GM23338 (cell line): ENCODE results near the gene ALKBH4. TPM values are rescaled to one million over a fixed set of nuclear protein-coding genes. Genes with fewer than 3 reads are reported as not detected.

Experiments used
- ATAC-seq: fragments of 200-7000 bp; cut with Tn5 transposase; 3 replicates; pipeline ENCODE4 v1.9.1; 2020
- DNase-seq: peaks from one replicate; pipeline ENCODE4 v3.0.0-alpha.2; 2015; ENCODE audit warnings: low spot score
- H2AFZ ChIP-seq: fragments of 200-600 bp; sonication (generic); 2 replicates; pipeline ENCODE4 v1.8.0; 2016; ENCODE audit warnings: antibody characterized with exemption, mild to moderate bottlenecking, moderate library complexity
- H3F3A ChIP-seq: fragments of 200-600 bp; sonication (generic); replicated peaks from 2 replicates; pipeline ENCODE4 v1.8.0; 2017; ENCODE audit warnings: antibody characterized with exemption, mixed run types, low read depth
- H3K27ac ChIP-seq: fragments of 200-600 bp; sonication (generic); 2 replicates; pipeline ENCODE4 v1.6.1; 2016; ENCODE audit warnings: low read depth
- H3K27me3 ChIP-seq: fragments of 200-600 bp; sonication (generic); 2 replicates; pipeline ENCODE4 v1.8.0; 2016; ENCODE audit warnings: mild to moderate bottlenecking, mixed run types, moderate library complexity; ENCODE audit not compliant: insufficient read depth
- H3K36me3 ChIP-seq: fragments of 200-600 bp; sonication (generic); 2 replicates; pipeline ENCODE4 v1.8.0; 2016; ENCODE audit warnings: mild to moderate bottlenecking; ENCODE audit not compliant: insufficient read depth
- H3K4me1 ChIP-seq: fragments of 200-600 bp; sonication (generic); 2 replicates; pipeline ENCODE4 v1.8.0; 2016; ENCODE audit warnings: mild to moderate bottlenecking, moderate library complexity; ENCODE audit not compliant: insufficient read depth
- H3K4me2 ChIP-seq: fragments of 200-600 bp; sonication (generic); 2 replicates; pipeline ENCODE4 v1.7.1; 2017; ENCODE audit warnings: mixed run types
- H3K4me3 ChIP-seq: fragments of 200-600 bp; sonication (generic); 2 replicates; pipeline ENCODE4 v1.6.1; 2016; ENCODE audit warnings: mixed run types
- H3K79me2 ChIP-seq: fragments of 200-600 bp; sonication (generic); replicated peaks from 2 replicates; pipeline ENCODE4 v1.8.0; 2017; ENCODE audit warnings: mild to moderate bottlenecking; ENCODE audit not compliant: insufficient read depth
- H3K9me2 ChIP-seq: fragments of 200-600 bp; sonication (generic); 2 replicates; pipeline ENCODE4 v1.8.0; 2017; ENCODE audit not compliant: insufficient read depth
- H4K20me1 ChIP-seq: fragments of 200-600 bp; sonication (generic); replicated peaks from 2 replicates; pipeline ENCODE4 v1.8.0; 2017; ENCODE audit warnings: mild to moderate bottlenecking; ENCODE audit not compliant: insufficient read depth
- H3K27ac Mint-ChIP-seq: 2 replicates; pipeline ENCODE4 v1.8.0; 2020; ENCODE audit warnings: inconsistent platforms, mild to moderate bottlenecking, moderate library complexity, mixed read lengths
- H3K27me3 Mint-ChIP-seq: 3 replicates; pipeline ENCODE4 v1.8.0; 2022; ENCODE audit warnings: low read depth, mild to moderate bottlenecking, moderate library complexity, mixed read lengths, inconsistent platforms; ENCODE audit not compliant: insufficient read depth, poor library complexity
- H3K36me3 Mint-ChIP-seq: 3 replicates; pipeline ENCODE4 v1.8.0; 2021; ENCODE audit warnings: low read depth, mild to moderate bottlenecking, inconsistent platforms, moderate library complexity, mixed read lengths
- H3K4me1 Mint-ChIP-seq: 3 replicates; pipeline ENCODE4 v1.8.0; 2020; ENCODE audit warnings: mild to moderate bottlenecking, inconsistent platforms, mixed read lengths
- H3K4me3 Mint-ChIP-seq: 3 replicates; pipeline ENCODE4 v1.8.0; 2021; ENCODE audit warnings: moderate library complexity, mild to moderate bottlenecking, inconsistent platforms, mixed read lengths
- H3K9me3 Mint-ChIP-seq: 3 replicates; pipeline ENCODE4 v1.8.0; 2020; ENCODE audit warnings: moderate library complexity, mild to moderate bottlenecking, inconsistent platforms, mixed read lengths
- CREB1 ChIP-seq: fragments of 250-450 bp; sonication (Bioruptor Pico); IDR thresholded peaks from 2 replicates; pipeline ENCODE4 v1.5.0; 2020; ENCODE audit warnings: low read depth, mild to moderate bottlenecking, moderate library complexity
- EZH2 ChIP-seq: fragments of 200-600 bp; sonication (generic); IDR thresholded peaks from one replicate; pipeline ENCODE4 v1.8.0; 2017; ENCODE audit warnings: antibody characterized with exemption, mild to moderate bottlenecking, low read depth; ENCODE audit not compliant: unreplicated experiment
- EZH2phosphoT487 ChIP-seq: fragments of 200-600 bp; sonication (generic); IDR thresholded peaks from one replicate; pipeline ENCODE4 v1.8.1; 2018; ENCODE audit warnings: antibody characterized with exemption; ENCODE audit not compliant: unreplicated experiment
- JUNB ChIP-seq: IDR thresholded peaks from one replicate; pipeline ENCODE4 v1.6.1; 2016; ENCODE audit warnings: antibody characterized with exemption; ENCODE audit not compliant: unreplicated experiment
- NANOG ChIP-seq: IDR thresholded peaks from 2 replicates; pipeline ENCODE4 v1.6.1; 2016; ENCODE audit warnings: antibody characterized with exemption, borderline replicate concordance
- POLR2AphosphoS5 ChIP-seq: IDR thresholded peaks from 2 replicates; pipeline ENCODE4 v1.6.1; 2016; ENCODE audit warnings: antibody characterized with exemption, low read depth
- STAT1 ChIP-seq: IDR thresholded peaks from one replicate; pipeline ENCODE4 v1.6.1; 2016; ENCODE audit warnings: antibody characterized with exemption; ENCODE audit not compliant: unreplicated experiment
- ZNF114 ChIP-seq: fragments of 250-450 bp; sonication (Bioruptor Pico); IDR thresholded peaks from 2 replicates; pipeline ENCODE4 v1.5.0; 2020; ENCODE audit warnings: mild to moderate bottlenecking, moderate library complexity
- ZNF331 ChIP-seq: fragments of 250-450 bp; sonication (Bioruptor Pico); IDR thresholded peaks from 2 replicates; pipeline ENCODE4 v1.5.0; 2020; ENCODE audit warnings: low read depth, mild to moderate bottlenecking, moderate library complexity
- polyA plus RNA-seq: library from polyadenylated mRNA; unstranded; fragments of >200 nt; fragmentation: Nextera tagmentation; extraction: Ambion mirVana; gene quantifications from 2 replicates; pipeline ENCODE4 v1.2.1, GENCODE V29; 2016
- total RNA-seq: library from RNA; depleted of rRNA; stranded (reverse); fragments of >200 nt; shearing (Covaris generic); gene quantifications from 2 replicates; pipeline ENCODE4 v1.2.3, GENCODE V29; 2014
- TF ChIP-seq, protein P1 (sequence below): IDR thresholded peaks from one replicate; pipeline ENCODE4 v1.6.1; 2018; ENCODE audit warnings: antibody characterized with exemption; ENCODE audit not compliant: unreplicated experiment
- TF ChIP-seq, protein P2 (sequence below), 2 experiments: fragments of 200-600 bp in 1 of 2; sonication (generic) in 1 of 2; conservative IDR thresholded peaks; 2 replicates each; pipeline versions ENCODE4 v1.5.1 to v1.6.1; 2016 to 2017; ENCODE audit warnings: antibody characterized with exemption in 2 of 2, low read depth in 2 of 2, mild to moderate bottlenecking in 2 of 2, moderate library complexity in 1 of 2
- TF ChIP-seq, protein P3 (sequence below): IDR thresholded peaks from 2 replicates; pipeline ENCODE4 v1.6.1; 2016; ENCODE audit warnings: antibody characterized with exemption
- TF ChIP-seq, protein P4 (sequence below): fragments of 250-450 bp; sonication (Bioruptor Pico); IDR thresholded peaks from 2 replicates; pipeline ENCODE4 v1.5.0; 2020; ENCODE audit warnings: mild to moderate bottlenecking, moderate library complexity

The ALKBH4 gene
- total and polyA plus RNA-seq, 2 experiments from 2014 or later, result 17.7 to 45.0 TPM

DNA sequence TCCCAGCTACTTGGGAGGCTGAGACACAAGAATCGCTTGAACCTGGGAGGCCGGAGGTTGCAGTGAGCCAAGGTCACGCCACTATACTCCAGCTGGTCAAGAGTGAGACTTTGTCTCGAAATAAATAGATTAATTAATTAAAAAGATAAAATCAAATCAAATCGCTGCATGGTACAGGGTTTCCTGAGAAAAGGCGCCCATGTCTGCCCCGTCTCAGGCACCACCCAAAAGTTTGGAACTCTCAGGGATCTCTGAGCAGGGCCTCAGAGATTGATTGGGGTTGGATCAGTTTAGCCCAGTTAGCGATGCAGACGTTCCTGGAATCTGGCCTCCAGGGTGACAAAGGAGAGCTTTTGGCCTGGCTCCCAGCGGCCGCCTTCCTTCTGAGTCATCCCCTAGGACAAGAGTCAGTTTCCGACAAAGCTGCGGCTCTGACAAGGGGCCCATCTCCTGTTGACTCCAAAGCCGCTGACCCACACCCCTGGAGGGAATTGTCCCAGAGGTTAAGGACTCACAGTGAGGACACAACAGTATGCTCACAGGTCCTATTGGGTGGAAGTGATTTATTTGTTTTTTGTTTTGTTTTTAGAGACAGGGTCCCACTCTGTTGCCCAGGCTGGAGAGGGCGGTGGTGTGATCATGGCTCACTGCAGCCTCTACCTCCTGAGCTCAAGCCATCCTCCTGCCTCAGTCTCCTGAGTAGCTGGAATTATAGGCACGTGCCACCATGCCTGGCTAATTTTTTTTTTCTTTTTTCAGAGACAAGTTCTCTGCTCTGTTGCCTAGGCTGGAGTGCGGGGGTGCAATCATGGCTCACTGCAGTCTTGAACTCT is 24.5 kb downstream of the ALKBH4 start:
- Histone ChIP-seq H3K36me3 (no peaks in the 10 kb centered on the region), H3K27ac (peak overlapping the region; percentile 73), H2AFZ (no peak overlapping the region), H3F3A (peaks cover 4% of the 10 kb centered on the region; the same call in 1 of the 2 replicates), H3K9me2 (no peaks in the 10 kb centered on the region), H3K4me1 (peaks cover 15% of the 10 kb centered on the region), H3K4me3 (no peak overlapping the region), H3K79me2 (no peaks in the 10 kb centered on the region), H3K27me3 (no peaks in the 10 kb centered on the region), H3K4me2 (no peak overlapping the region), H4K20me1 (no peaks in the 10 kb centered on the region; the same call in 1 of the 2 replicates)
- Mint-ChIP-seq H3K9me3 (no peaks in the 10 kb centered on the region), H3K27me3 (peaks cover 7% of the 10 kb centered on the region), H3K4me1 (peaks cover 10% of the 10 kb centered on the region), H3K4me3 (no peak overlapping the region), H3K27ac (0 out of 2 replicates have a peak overlapping the region, but pooled peaks have one; percentile 67), H3K36me3 (peaks cover 19% of the 10 kb centered on the region; the same call in 2 of the 3 replicates)
- ATAC-seq, result peak; percentile 56
- peak; percentile 60 for DNase-seq
- TF ChIP-seq NANOG (no peak), EZH2 (no peak), POLR2AphosphoS5 (no peak), EZH2phosphoT487 (no peak), CREB1 (no peak), STAT1 (no peak), ZNF331 (CRISPR knock-in tag) (no peak), ZNF114 (no peak), JUNB (no peak)
- TF ChIP-seq, protein P1, sequence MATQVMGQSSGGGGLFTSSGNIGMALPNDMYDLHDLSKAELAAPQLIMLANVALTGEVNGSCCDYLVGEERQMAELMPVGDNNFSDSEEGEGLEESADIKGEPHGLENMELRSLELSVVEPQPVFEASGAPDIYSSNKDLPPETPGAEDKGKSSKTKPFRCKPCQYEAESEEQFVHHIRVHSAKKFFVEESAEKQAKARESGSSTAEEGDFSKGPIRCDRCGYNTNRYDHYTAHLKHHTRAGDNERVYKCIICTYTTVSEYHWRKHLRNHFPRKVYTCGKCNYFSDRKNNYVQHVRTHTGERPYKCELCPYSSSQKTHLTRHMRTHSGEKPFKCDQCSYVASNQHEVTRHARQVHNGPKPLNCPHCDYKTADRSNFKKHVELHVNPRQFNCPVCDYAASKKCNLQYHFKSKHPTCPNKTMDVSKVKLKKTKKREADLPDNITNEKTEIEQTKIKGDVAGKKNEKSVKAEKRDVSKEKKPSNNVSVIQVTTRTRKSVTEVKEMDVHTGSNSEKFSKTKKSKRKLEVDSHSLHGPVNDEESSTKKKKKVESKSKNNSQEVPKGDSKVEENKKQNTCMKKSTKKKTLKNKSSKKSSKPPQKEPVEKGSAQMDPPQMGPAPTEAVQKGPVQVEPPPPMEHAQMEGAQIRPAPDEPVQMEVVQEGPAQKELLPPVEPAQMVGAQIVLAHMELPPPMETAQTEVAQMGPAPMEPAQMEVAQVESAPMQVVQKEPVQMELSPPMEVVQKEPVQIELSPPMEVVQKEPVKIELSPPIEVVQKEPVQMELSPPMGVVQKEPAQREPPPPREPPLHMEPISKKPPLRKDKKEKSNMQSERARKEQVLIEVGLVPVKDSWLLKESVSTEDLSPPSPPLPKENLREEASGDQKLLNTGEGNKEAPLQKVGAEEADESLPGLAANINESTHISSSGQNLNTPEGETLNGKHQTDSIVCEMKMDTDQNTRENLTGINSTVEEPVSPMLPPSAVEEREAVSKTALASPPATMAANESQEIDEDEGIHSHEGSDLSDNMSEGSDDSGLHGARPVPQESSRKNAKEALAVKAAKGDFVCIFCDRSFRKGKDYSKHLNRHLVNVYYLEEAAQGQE, result no peak
- TF ChIP-seq, protein P2, sequence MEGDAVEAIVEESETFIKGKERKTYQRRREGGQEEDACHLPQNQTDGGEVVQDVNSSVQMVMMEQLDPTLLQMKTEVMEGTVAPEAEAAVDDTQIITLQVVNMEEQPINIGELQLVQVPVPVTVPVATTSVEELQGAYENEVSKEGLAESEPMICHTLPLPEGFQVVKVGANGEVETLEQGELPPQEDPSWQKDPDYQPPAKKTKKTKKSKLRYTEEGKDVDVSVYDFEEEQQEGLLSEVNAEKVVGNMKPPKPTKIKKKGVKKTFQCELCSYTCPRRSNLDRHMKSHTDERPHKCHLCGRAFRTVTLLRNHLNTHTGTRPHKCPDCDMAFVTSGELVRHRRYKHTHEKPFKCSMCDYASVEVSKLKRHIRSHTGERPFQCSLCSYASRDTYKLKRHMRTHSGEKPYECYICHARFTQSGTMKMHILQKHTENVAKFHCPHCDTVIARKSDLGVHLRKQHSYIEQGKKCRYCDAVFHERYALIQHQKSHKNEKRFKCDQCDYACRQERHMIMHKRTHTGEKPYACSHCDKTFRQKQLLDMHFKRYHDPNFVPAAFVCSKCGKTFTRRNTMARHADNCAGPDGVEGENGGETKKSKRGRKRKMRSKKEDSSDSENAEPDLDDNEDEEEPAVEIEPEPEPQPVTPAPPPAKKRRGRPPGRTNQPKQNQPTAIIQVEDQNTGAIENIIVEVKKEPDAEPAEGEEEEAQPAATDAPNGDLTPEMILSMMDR (conservative IDR thresholded peaks at IDR 0.05; ENCODE audit: low read depth in 2 of 2), result no peak
- TF ChIP-seq, protein P3, sequence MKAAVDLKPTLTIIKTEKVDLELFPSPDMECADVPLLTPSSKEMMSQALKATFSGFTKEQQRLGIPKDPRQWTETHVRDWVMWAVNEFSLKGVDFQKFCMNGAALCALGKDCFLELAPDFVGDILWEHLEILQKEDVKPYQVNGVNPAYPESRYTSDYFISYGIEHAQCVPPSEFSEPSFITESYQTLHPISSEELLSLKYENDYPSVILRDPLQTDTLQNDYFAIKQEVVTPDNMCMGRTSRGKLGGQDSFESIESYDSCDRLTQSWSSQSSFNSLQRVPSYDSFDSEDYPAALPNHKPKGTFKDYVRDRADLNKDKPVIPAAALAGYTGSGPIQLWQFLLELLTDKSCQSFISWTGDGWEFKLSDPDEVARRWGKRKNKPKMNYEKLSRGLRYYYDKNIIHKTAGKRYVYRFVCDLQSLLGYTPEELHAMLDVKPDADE, result no peak
- TF ChIP-seq, protein P4, sequence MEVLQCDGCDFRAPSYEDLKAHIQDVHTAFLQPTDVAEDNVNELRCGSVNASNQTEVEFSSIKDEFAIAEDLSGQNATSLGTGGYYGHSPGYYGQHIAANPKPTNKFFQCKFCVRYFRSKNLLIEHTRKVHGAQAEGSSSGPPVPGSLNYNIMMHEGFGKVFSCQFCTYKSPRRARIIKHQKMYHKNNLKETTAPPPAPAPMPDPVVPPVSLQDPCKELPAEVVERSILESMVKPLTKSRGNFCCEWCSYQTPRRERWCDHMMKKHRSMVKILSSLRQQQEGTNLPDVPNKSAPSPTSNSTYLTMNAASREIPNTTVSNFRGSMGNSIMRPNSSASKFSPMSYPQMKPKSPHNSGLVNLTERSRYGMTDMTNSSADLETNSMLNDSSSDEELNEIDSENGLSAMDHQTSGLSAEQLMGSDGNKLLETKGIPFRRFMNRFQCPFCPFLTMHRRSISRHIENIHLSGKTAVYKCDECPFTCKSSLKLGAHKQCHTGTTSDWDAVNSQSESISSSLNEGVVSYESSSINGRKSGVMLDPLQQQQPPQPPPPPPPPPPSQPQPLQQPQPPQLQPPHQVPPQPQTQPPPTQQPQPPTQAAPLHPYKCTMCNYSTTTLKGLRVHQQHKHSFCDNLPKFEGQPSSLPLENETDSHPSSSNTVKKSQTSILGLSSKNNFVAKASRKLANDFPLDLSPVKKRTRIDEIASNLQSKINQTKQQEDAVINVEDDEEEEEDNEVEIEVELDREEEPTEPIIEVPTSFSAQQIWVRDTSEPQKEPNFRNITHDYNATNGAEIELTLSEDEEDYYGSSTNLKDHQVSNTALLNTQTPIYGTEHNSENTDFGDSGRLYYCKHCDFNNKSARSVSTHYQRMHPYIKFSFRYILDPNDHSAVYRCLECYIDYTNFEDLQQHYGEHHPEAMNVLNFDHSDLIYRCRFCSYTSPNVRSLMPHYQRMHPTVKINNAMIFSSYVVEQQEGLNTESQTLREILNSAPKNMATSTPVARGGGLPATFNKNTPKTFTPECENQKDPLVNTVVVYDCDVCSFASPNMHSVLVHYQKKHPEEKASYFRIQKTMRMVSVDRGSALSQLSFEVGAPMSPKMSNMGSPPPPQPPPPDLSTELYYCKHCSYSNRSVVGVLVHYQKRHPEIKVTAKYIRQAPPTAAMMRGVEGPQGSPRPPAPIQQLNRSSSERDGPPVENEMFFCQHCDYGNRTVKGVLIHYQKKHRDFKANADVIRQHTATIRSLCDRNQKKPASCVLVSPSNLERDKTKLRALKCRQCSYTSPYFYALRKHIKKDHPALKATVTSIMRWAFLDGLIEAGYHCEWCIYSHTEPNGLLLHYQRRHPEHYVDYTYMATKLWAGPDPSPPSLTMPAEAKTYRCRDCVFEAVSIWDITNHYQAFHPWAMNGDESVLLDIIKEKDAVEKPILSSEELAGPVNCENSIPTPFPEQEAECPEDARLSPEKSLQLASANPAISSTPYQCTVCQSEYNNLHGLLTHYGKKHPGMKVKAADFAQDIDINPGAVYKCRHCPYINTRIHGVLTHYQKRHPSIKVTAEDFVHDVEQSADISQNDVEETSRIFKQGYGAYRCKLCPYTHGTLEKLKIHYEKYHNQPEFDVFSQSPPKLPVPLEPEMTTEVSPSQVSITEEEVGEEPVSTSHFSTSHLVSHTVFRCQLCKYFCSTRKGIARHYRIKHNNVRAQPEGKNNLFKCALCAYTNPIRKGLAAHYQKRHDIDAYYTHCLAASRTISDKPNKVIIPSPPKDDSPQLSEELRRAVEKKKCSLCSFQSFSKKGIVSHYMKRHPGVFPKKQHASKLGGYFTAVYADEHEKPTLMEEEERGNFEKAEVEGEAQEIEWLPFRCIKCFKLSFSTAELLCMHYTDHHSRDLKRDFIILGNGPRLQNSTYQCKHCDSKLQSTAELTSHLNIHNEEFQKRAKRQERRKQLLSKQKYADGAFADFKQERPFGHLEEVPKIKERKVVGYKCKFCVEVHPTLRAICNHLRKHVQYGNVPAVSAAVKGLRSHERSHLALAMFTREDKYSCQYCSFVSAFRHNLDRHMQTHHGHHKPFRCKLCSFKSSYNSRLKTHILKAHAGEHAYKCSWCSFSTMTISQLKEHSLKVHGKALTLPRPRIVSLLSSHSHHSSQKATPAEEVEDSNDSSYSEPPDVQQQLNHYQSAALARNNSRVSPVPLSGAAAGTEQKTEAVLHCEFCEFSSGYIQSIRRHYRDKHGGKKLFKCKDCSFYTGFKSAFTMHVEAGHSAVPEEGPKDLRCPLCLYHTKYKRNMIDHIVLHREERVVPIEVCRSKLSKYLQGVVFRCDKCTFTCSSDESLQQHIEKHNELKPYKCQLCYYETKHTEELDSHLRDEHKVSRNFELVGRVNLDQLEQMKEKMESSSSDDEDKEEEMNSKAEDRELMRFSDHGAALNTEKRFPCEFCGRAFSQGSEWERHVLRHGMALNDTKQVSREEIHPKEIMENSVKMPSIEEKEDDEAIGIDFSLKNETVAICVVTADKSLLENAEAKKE (CRISPR knock-in tag), result no peak
